DND-41 (cell line): Measurements from ENCODE around the gene TXNDC5.

Experiments used
- ATAC-seq: fragments of 200-7000 bp; cut with Tn5 transposase; 3 replicates; pipeline ENCODE4 v1.9.1; 2021; ENCODE audit warnings: low read depth; ENCODE audit not compliant: insufficient read depth
- DNase-seq: peaks from one replicate; pipeline ENCODE4 v3.0.0-alpha.2; 2020
- H2AFZ ChIP-seq: 2 replicates; pipeline ENCODE4 v1.6.0; 2012; ENCODE audit warnings: low read depth, low read length
- H3K27ac ChIP-seq: 2 replicates; pipeline ENCODE4 v1.5.1; 2012; ENCODE audit warnings: low read length, inconsistent platforms
- H3K27me3 ChIP-seq: fragments of 200-600 bp; sonication (generic); 2 replicates; pipeline ENCODE4 v1.6.0; 2012; ENCODE audit warnings: low read length, mild to moderate bottlenecking, inconsistent platforms; ENCODE audit not compliant: insufficient read depth, poor library complexity
- H3K36me3 ChIP-seq: 2 replicates; pipeline ENCODE4 v1.5.1; 2012; ENCODE audit warnings: low read length, inconsistent platforms; ENCODE audit not compliant: insufficient read depth
- H3K4me1 ChIP-seq: 2 replicates; pipeline ENCODE4 v1.5.1; 2012; ENCODE audit warnings: mild to moderate bottlenecking, low read length; ENCODE audit not compliant: insufficient read depth
- H3K4me2 ChIP-seq: 2 replicates; pipeline ENCODE4 v1.6.0; 2012; ENCODE audit warnings: mild to moderate bottlenecking, moderate library complexity, low read length, inconsistent platforms; ENCODE audit not compliant: insufficient read depth
- H3K4me3 ChIP-seq, 2 experiments: fragments of 200-600 bp in 1 of 2; shearing (Covaris generic) in 1 of 2; 2 replicates each; pipeline ENCODE4 v1.5.1; 2012 to 2016; ENCODE audit warnings: inconsistent platforms in 2 of 2, low read length in 2 of 2, mild to moderate bottlenecking in 2 of 2, low read depth in 1 of 2, moderate library complexity in 1 of 2
- H3K79me2 ChIP-seq: 2 replicates; pipeline ENCODE4 v1.6.0; 2012; ENCODE audit warnings: low read length, inconsistent platforms; ENCODE audit not compliant: insufficient read depth
- H3K9ac ChIP-seq: 2 replicates; pipeline ENCODE4 v1.6.0; 2012; ENCODE audit warnings: low read depth, mild to moderate bottlenecking, inconsistent platforms, low read length, moderate library complexity
- H3K9me3 ChIP-seq: 2 replicates; pipeline ENCODE4 v1.5.1; 2012; ENCODE audit warnings: low read length, moderate library complexity, mild to moderate bottlenecking, inconsistent platforms; ENCODE audit not compliant: insufficient read depth, severe bottlenecking
- H4K20me1 ChIP-seq: 2 replicates; pipeline ENCODE4 v1.6.0; 2012; ENCODE audit warnings: low read length; ENCODE audit not compliant: insufficient read depth
- EZH2 ChIP-seq: IDR thresholded peaks from 3 replicates; pipeline ENCODE4 v1.6.1; 2012; ENCODE audit warnings: borderline replicate concordance, low read depth, mild to moderate bottlenecking, moderate library complexity, low read length, inconsistent platforms; ENCODE audit not compliant: severe bottlenecking
- TF ChIP-seq, protein P1 (sequence below): IDR thresholded peaks from 2 replicates; pipeline ENCODE4 v1.5.1; 2012; ENCODE audit warnings: borderline replicate concordance, low read length, moderate library complexity, mild to moderate bottlenecking; ENCODE audit not compliant: poor library complexity, severe bottlenecking; ENCODE audit errors: extremely low read depth

Gene TXNDC5

DNA sequence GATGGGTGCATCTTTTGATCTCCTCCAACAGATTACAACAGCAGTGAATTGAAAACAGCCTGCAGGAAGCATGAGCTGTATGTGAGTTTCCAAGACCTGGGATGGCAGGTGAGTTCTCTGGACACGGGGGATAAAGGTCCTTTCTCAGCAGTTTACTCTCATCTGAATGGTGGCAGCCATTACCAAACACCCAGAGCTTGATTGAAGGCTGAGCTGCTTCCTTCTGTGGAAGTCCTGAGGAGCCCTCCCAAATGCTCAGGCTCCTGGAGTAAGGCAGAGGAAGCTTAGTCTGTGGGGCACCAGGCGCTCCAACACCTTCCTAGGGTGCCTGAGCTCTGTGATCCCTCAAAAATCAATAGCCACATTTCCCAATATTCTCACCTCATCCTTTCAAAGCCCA lies 31.5 kb downstream of the TXNDC5 start:
- Histone ChIP-seq H3K27me3 (no peaks in the 10 kb centered on the region), H3K9me3 (no peaks in the 10 kb centered on the region), H4K20me1 (no peaks in the 10 kb centered on the region), H3K4me1 (no peaks in the 10 kb centered on the region), H3K4me2 (no peak overlapping the region), H3K79me2 (no peaks in the 10 kb centered on the region), H3K4me3 (no peak overlapping the region), H2AFZ (no peak overlapping the region), H3K36me3 (peaks cover 41% of the 10 kb centered on the region), H3K27ac (no peak overlapping the region), H3K9ac (no peak overlapping the region)
- no peak for DNase-seq
- TF ChIP-seq, protein P1, sequence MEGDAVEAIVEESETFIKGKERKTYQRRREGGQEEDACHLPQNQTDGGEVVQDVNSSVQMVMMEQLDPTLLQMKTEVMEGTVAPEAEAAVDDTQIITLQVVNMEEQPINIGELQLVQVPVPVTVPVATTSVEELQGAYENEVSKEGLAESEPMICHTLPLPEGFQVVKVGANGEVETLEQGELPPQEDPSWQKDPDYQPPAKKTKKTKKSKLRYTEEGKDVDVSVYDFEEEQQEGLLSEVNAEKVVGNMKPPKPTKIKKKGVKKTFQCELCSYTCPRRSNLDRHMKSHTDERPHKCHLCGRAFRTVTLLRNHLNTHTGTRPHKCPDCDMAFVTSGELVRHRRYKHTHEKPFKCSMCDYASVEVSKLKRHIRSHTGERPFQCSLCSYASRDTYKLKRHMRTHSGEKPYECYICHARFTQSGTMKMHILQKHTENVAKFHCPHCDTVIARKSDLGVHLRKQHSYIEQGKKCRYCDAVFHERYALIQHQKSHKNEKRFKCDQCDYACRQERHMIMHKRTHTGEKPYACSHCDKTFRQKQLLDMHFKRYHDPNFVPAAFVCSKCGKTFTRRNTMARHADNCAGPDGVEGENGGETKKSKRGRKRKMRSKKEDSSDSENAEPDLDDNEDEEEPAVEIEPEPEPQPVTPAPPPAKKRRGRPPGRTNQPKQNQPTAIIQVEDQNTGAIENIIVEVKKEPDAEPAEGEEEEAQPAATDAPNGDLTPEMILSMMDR, result no peak
- TF ChIP-seq EZH2, result no peak
- ATAC-seq, result no peak

DNA sequence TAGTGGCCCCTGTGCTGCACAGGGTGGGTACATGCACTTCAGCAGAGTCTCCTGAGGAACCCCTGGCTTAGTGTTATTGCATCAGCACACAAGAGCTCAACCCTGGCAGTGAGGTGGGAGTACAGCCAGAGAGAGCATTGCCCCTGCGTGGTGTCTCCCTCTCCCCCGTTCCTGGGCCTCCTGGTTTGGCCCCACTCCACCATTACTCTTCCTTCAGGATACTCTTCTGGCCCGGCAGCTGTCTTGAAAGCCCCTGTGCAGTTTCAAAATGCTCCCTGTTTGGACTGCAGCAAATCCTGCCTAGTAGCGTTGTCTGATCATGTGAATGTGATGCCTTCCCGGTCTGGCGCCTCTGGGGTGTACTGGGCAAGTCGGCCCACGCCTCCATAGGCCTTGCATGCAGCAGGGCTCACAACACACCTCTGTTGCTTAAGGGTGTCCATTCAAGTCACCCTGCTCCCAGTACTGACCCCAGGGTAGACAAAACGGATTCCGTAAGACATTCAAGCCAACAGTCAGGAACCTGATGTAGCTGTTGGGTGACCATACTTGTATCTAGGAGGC lies 32.1 kb downstream of the TXNDC5 start:
- Histone ChIP-seq H4K20me1 (no peaks in the 10 kb centered on the region), H3K79me2 (no peaks in the 10 kb centered on the region), H3K9ac (no peak overlapping the region), H3K27me3 (no peaks in the 10 kb centered on the region), H3K27ac (no peak overlapping the region), H3K4me1 (no peaks in the 10 kb centered on the region), H3K4me2 (no peak overlapping the region), H3K9me3 (no peaks in the 10 kb centered on the region), H2AFZ (no peak overlapping the region), H3K4me3 (no peak overlapping the region), H3K36me3 (peaks cover 35% of the 10 kb centered on the region)
- DNase-seq (no peak), ATAC-seq (0 out of 3 replicates have a peak, but pooled peaks have one; percentile 18)
- TF ChIP-seq, protein P1, result no peak
- no peak for TF ChIP-seq EZH2

DNA sequence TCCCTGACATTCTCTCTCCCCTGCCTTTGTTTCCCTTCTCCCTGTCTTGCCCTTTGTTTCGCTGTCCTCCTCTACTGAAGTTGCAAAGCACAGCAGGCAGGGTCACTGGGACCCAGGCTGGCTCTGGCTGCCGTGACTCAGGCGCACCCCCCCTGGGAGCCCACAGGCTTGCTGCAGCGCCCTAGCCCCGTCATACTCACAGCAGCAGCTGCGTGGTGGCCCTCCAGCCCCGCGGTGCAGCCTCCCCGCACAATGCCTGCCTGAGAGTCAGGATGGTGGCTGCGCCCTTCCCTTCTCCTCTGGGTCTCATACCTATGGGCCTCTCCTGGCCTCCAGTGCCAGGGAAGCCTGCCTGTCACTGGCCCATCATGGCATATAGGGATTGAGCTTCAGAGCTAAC lies 41.7 kb downstream of the TXNDC5 start:
- TF ChIP-seq, protein P1, result no peak
- TF ChIP-seq EZH2, result no peak
- H3K4me1 ChIP-seq, result no peaks in the 10 kb centered on the region
- peaks cover 3% of the 10 kb centered on the region for H3K9me3 ChIP-seq
- no peaks in the 10 kb centered on the region for H3K79me2 ChIP-seq
- H3K27me3 ChIP-seq, result no peaks in the 10 kb centered on the region
- ATAC-seq (no peak), DNase-seq (no peak)
- no peaks in the 10 kb centered on the region for H4K20me1 ChIP-seq
- H3K4me3 ChIP-seq, result no peak overlapping the region
- no peak overlapping the region for H2AFZ ChIP-seq
- no peaks in the 10 kb centered on the region for H3K36me3 ChIP-seq
- H3K9ac ChIP-seq, result no peak overlapping the region
- no peak overlapping the region for H3K4me2 ChIP-seq
- H3K27ac ChIP-seq, result no peak overlapping the region

DNA sequence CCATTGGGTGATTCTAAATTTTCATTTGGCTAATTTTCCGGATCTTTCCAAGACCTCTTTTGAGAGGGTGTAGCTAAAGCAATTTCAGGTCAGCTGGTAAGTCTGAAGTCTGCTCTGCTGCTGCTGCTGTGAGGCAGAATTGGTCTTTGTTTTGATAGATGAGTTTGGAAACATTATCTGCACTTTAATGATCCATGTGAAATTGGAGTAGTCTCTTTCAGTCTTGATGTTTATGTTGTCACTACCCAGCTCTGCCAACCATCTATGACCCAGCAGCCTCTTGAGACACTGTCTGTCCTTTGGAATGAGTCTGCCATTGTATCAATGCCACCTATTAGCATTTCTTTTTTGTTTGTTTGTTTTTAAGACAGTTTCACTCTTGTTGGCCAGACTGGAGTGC lies 44.1 kb downstream of the TXNDC5 start:
- TF ChIP-seq, protein P1, result no peak
- TF ChIP-seq EZH2, result no peak

More for the DNA sequence above, 44.1 kb downstream of the TXNDC5 start:
- Histone ChIP-seq H2AFZ (no peak overlapping the region), H3K9me3 (no peaks in the 10 kb centered on the region), H3K36me3 (no peaks in the 10 kb centered on the region), H3K27ac (no peak overlapping the region), H3K4me3 (no peak overlapping the region), H3K79me2 (no peaks in the 10 kb centered on the region), H3K9ac (no peak overlapping the region), H4K20me1 (no peaks in the 10 kb centered on the region), H3K27me3 (no peaks in the 10 kb centered on the region), H3K4me2 (no peak overlapping the region), H3K4me1 (no peaks in the 10 kb centered on the region)
- DNase-seq (no peak), ATAC-seq (no peak)
